Measurements from ENCODE around the gene RBMXL3.
"Not testable (repeated sequence)": the region's sequence is repeated elsewhere in the genome, so short reads cannot be mapped to it uniquely, and the experiment has no call there.

The RBMXL3 gene

DNA sequence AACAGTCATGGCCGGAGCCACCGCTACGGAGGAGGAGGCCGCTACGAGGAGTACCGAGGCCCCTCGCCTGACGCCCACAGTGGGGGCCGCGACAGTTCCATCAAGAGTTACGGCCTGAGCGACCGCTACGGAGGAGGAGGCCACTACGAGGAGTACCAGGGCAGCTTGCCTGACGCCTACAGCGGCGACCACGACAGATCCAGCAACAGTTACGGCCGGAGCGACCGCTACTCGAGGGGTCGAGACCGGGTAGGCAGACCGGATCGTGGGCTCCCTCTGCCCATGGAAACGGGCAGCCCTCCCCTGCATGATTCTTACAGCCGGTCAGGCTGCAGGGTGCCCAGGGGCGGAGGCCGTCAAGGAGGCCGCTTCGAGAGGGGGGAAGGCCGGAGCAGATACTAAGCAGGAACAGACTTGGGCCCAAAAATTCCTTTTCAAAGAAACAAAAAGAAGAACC, 3.1 kb downstream of the RBMXL3 start:
- Histone ChIP-seq H3K27me3 (no peaks in the 10 kb centered on the region), H3K4me1 (ENCODE audit: control insufficient read depth in 1 of 2, insufficient read depth in 1 of 2, low read depth in 1 of 2, low read length in 1 of 2) (no peaks in the 10 kb centered on the region), H3K4me3 (ENCODE audit: low read depth in 1 of 2, low read length in 1 of 2) (no peak overlapping the region), H3K9me3 (no peaks in the 10 kb centered on the region), H3K27ac (no peak overlapping the region), H3K36me3 (no peaks in the 10 kb centered on the region)
- TF ChIP-seq, protein P1, sequence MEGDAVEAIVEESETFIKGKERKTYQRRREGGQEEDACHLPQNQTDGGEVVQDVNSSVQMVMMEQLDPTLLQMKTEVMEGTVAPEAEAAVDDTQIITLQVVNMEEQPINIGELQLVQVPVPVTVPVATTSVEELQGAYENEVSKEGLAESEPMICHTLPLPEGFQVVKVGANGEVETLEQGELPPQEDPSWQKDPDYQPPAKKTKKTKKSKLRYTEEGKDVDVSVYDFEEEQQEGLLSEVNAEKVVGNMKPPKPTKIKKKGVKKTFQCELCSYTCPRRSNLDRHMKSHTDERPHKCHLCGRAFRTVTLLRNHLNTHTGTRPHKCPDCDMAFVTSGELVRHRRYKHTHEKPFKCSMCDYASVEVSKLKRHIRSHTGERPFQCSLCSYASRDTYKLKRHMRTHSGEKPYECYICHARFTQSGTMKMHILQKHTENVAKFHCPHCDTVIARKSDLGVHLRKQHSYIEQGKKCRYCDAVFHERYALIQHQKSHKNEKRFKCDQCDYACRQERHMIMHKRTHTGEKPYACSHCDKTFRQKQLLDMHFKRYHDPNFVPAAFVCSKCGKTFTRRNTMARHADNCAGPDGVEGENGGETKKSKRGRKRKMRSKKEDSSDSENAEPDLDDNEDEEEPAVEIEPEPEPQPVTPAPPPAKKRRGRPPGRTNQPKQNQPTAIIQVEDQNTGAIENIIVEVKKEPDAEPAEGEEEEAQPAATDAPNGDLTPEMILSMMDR (IDR thresholded peaks at IDR 0.05): no peak

DNA sequence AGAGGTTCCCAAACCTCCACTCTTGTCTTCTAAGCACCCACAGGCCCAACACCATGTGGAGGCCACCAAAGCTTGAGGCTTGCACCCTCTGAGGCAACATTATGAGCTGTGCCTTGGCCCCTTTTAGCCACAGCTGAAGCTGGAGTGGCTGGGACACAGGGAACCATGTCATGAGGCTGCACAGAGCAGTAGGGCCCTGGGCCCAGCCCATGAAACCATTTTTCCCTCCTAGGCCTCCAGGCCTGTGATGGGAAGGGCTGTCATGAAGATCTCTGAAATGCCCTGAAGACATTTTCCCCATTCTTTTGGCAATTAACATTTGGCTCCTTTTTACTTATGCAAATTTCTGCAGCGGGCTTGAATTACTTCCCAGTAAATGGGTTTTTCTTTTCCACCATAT, 14.8 kb downstream of the RBMXL3 start:
- Histone ChIP-seq H3K36me3 (no peaks in the 10 kb centered on the region), H3K27ac (no peak overlapping the region), H3K4me1 (ENCODE audit: control insufficient read depth in 1 of 2, insufficient read depth in 1 of 2, low read depth in 1 of 2, low read length in 1 of 2) (no peaks in the 10 kb centered on the region), H3K27me3 (no peaks in the 10 kb centered on the region), H3K9me3 (no peaks in the 10 kb centered on the region), H3K4me3 (ENCODE audit: low read depth in 1 of 2, low read length in 1 of 2) (no peak overlapping the region)
- TF ChIP-seq, protein P1 (IDR thresholded peaks at IDR 0.05): no peak

- H3K36me3 ChIP-seq; H3K4me3 ChIP-seq (ENCODE audit: low read depth in 1 of 2, low read length in 1 of 2); H3K4me1 ChIP-seq (ENCODE audit: control insufficient read depth in 1 of 2, insufficient read depth in 1 of 2, low read depth in 1 of 2, low read length in 1 of 2); H3K27ac ChIP-seq; H3K9me3 ChIP-seq; H3K27me3 ChIP-seq: not testable (repeated sequence)
These were observed 20.3 kb downstream of the RBMXL3 start for GRCh38 chrX:115209547-115209946.

GRCh38 chrX:115214151-115214550, 24.9 kb downstream of the RBMXL3 start:
- Histone ChIP-seq H3K9me3 (no peaks in the 10 kb centered on the region), H3K27me3 (no peaks in the 10 kb centered on the region), H3K4me1 (ENCODE audit: control insufficient read depth in 1 of 2, insufficient read depth in 1 of 2, low read depth in 1 of 2, low read length in 1 of 2) (no peaks in the 10 kb centered on the region), H3K27ac (no peak overlapping the region), H3K36me3 (no peaks in the 10 kb centered on the region), H3K4me3 (ENCODE audit: low read depth in 1 of 2, low read length in 1 of 2) (no peak overlapping the region)
- TF ChIP-seq, protein P1 (IDR thresholded peaks at IDR 0.05): no peak

GRCh38 chrX:115214605-115215004, 25.4 kb downstream of the RBMXL3 start:
- Histone ChIP-seq H3K4me1 (ENCODE audit: control insufficient read depth in 1 of 2, insufficient read depth in 1 of 2, low read depth in 1 of 2, low read length in 1 of 2) (no peaks in the 10 kb centered on the region), H3K27me3 (no peaks in the 10 kb centered on the region), H3K36me3 (no peaks in the 10 kb centered on the region), H3K9me3 (no peaks in the 10 kb centered on the region), H3K27ac (no peak overlapping the region), H3K4me3 (ENCODE audit: low read depth in 1 of 2, low read length in 1 of 2) (no peak overlapping the region)
- TF ChIP-seq, protein P1 (IDR thresholded peaks at IDR 0.05): no peak

DNA sequence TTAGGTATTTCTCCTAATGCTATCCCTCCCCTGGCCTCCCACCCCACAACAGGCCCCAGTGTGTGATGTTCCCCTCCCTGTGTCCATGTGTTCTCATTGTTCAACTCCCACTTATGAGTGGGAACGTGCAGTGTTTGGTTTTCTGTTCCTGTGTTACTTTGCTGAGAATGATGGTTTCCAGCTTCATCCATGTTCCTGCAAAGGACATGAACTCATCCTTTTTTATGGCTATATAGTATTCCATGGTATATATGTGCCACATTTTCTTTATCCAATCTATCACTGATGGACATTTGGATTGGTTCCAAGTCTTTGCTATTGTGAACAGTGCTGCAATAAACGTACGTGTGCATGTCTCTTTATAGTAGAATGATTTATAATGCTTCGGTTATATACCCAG, 28.1 kb downstream of the RBMXL3 start:
- not testable (repeated sequence) for H3K4me1 ChIP-seq (ENCODE audit: control insufficient read depth in 1 of 2, insufficient read depth in 1 of 2, low read depth in 1 of 2, low read length in 1 of 2); H3K4me3 ChIP-seq (ENCODE audit: low read depth in 1 of 2, low read length in 1 of 2); H3K36me3 ChIP-seq; H3K9me3 ChIP-seq; H3K27me3 ChIP-seq; H3K27ac ChIP-seq

DNA sequence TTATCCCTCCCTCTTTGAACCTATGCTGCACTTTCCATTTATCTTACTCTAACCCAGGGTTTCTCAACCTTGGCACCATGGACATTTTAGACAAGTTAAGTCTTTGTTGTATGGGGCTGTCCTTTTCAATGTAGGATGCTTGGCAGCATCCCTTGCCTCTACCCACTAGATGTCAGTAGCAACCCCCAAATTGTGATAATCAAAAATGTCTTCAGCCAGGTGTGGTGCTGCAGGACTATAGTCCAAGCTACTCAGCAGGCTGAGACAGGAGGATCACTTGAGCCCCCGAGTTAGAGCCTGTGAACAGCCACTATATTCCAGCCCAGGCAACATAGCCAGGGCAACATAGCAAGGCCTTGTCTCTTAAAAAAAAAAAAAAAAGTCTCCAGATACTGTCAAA, 37.7 kb downstream of the RBMXL3 start:
- Histone ChIP-seq H3K36me3 (no peaks in the 10 kb centered on the region), H3K27ac (no peak overlapping the region), H3K4me1 (ENCODE audit: control insufficient read depth in 1 of 2, insufficient read depth in 1 of 2, low read depth in 1 of 2, low read length in 1 of 2) (no peaks in the 10 kb centered on the region), H3K9me3 (no peaks in the 10 kb centered on the region), H3K4me3 (ENCODE audit: low read depth in 1 of 2, low read length in 1 of 2) (no peak overlapping the region), H3K27me3 (peaks cover 3% of the 10 kb centered on the region)
- TF ChIP-seq, protein P1 (IDR thresholded peaks at IDR 0.05): no peak
